Measurements from ENCODE around the gene IFT57.

Gene IFT57

GRCh38 chr3:108123326-108123725 is 98.9 kb downstream of the IFT57 start:
- DNase-seq, result no peak

GRCh38 chr3:108122276-108122675 is 99.9 kb downstream of the IFT57 start:
- DNase-seq, result no peak

GRCh38 chr3:108119398-108120104 is 102.7 kb downstream of the IFT57 start:
- DNase-seq, result no peak

- DNase-seq, result no peak
These were observed 104.0 kb downstream of the IFT57 start for GRCh38 chr3:108118038-108118768.

- DNase-seq, result peak in 1 of 2 experiments; percentile 10
These were observed 104.9 kb downstream of the IFT57 start for GRCh38 chr3:108117241-108117775.

GRCh38 chr3:108114423-108115065 is 107.7 kb downstream of the IFT57 start:
- no peak for DNase-seq

GRCh38 chr3:108113975-108114374 is 108.2 kb downstream of the IFT57 start:
- DNase-seq, result no peak

GRCh38 chr3:108110934-108111333 is 111.3 kb downstream of the IFT57 start:
- no peak for DNase-seq

Measured in AML-193 (cell line).